T1000 (cell line): ENCODE data around the gene STPG2.

Experiments used
- DNase-seq: peaks from one replicate; lab custom pipeline; 2025; ENCODE audit warnings: mixed read lengths; lab: John Stamatoyannopoulos, UW

The STPG2 gene

DNA sequence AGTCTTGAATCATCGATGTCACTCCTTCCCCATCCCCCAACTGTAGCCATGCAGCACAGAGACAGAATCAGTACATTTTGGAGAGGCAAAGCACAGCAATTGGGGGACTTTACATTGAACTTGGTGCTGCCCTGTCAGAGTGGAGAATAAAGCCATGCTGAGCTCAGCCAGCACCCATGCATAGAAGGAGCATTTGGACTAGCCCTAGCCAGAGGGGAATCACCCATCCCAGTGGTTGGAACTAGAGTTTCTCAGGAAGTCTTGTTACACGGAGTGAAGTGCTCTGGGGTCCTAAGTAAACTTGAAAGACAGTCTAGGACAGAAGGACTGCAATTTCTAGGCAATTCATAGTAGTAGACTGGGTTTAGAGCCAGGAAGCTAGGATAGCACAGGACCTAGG, 49.6 kb downstream of the STPG2 start:
- DNase-seq: no peak

DNA sequence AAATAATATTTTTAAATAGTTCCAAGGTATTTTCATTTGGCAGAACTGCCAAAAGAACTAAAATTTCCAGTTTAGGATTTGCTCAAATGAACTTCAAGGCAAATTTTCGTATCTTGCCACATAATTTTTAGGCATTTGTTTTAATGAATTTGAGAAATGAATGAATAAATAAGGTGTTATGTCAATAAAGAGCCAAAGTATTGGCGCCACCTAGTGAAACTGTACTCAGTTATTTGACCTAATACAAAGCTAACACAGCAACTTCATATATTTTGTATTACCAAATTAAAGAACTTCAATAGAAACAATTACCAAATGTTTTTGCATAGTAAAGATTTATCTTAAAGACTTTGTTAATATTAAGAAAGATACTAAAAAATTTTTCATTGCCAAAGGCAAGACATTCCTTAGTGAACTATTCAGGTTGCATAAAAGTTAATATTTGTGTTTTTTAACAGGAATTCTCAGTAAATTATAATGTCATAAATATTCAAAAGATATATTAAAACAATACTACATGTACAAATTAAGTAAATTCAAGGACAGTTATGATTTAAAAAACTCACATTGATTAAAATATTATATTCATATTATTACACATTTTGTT, 50.3 kb downstream of the STPG2 start:
- no peak for DNase-seq

- DNase-seq: no peak
Observed at GRCh38 chr4:98081936-98082335, 61.3 kb downstream of the STPG2 start.

DNA sequence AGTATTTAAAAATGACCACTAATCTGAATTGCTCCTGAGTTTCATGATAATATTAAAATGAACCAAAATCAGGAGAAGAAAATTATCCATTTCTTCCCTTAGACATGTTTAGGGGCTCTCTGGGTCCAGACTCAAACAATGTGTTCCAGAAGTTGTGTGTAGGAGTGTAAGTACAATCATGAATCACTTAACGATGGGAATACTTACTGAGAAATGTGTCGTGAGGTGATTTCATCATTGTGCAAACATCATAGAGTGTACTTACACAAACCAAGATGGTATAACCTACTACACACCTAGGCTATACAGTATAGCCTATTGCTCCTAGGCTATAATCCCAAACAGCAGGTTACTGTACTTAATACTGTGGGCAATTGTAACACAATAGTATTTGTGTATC, 74.8 kb downstream of the STPG2 start:
- DNase-seq: no peak

DNA sequence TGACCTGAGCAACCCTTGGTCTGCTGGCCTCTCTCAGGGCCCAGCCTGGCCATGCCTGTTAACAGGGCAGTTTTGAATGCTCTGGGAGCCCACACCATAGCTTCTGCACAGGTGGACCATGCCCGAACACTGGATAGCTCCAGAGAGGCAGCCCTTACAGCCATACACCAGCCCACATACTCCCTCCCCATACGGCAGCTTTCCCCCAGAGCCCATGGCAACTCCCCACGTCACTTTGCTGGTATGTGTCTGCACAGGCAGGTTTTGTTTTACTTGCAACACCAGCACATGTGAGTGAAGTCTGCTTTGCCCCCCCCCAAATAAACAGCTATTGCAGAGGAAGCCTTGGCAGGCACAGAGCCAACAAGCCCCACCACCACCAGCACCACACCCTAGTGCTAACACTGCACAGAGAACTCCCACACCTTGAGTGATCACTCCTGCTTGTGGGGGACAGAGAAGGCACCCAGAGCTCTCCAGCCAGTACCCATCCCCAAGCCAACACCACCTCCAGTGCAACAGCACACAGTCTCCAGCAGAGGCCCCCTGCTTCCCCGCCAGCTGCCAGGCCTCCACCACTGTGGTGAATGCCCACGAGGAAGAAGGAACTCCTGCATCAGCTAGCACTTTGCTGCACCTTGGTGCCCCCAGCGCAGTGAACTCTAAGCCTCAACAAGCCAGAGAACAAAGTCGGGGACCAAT, 87.3 kb downstream of the STPG2 start:
- no peak for DNase-seq

- DNase-seq: no peak
Observed at GRCh38 chr4:98046665-98047064, 96.6 kb downstream of the STPG2 start.

DNA sequence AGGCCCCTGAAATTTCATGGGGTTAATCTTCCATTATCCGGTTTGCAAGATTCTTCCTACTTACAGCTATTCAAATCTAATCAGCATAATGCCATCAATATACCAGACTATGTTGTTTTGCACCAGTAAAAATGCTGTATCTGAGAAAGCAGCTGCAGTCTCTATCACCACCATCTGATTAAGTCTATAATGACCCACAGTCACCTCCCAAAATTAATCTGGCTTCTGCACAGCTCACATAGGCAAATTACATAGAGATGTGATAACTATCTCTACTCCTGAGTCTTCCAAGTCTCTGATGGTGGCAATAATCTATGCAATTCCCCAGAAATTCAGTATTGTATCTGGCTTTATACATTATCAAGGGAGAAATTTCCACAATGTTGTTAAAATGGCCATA, 113.2 kb downstream of the STPG2 start:
- DNase-seq: no peak

GRCh38 chr4:98027827-98028226, 115.4 kb downstream of the STPG2 start:
- no peak for DNase-seq

DNA sequence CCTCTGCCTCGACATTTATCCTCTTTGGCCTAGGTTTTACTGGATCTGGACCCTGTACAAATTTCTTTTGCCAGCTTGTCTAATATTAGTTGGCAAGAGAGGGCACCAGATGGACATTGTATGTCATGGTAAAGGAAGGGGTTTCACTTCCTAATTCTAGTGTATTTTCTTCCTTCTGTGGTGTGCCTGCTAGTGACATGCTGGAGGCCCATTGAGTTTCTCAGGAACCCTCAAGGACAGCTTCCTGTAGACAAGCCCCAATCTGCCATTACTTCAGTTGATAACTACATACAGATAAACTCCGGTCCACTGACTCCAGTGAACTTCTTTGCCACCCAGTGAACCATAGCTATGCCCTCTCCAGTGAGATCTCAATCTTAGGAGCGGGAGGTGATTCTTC, 116.9 kb downstream of the STPG2 start:
- DNase-seq: no peak

GRCh38 chr4:98006814-98007412, 136.4 kb downstream of the STPG2 start:
- no peak for DNase-seq

DNA sequence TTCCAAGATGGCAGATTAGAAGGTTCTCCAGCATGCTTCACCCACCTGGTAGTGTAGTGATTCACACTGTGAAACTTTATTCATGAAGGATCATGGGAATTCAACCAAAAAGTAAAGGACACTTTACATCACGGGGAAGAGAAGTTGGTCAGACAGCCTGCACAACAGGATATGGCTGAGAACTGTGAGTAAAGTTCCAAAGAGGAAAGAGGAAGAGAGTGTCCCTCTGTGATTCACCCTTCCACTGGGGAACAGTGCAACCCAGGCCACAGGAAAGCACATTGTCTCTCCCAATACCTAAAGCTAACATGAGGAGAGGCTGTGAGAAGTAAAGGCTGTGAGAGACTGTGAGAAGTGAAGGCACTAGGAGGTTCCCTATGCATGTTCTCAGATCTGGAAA, 137.2 kb downstream of the STPG2 start:
- no peak for DNase-seq

DNA sequence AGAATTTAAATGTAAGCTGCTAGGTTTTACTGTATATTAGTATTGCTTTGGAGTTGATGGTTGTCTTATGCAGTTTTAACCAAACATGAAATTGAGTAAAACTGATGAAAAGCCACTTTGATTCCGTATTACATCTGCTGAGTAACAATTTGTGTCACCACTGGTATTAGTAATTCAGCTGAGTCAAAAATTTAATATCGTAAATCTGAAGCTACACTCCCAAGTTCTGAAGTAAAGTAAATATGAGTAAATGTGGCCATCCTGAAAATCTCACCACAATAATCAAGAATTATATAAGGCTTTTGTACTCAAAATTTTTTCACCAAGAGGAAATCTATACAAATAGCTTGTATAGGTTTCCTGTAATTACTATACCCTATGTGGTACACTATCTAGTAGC, 142.3 kb downstream of the STPG2 start:
- no peak for DNase-seq

DNA sequence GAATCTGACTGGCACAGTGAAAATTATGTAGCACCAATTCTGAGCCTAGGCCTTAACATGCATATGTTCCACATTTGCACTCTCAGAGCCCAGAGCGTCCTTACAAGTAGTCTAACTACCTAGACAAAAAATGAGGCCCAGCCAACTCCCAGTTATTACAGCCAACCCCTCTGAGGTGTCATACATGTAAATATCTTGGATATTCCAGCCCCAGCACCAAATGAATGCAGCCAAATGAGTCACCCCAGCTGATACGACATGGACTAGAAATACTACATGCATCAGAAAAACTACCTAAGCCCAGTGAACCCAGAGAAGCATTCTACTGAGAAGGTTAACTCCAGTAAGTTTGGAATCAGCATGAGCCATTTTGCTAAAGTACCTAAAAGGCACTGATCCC, 145.1 kb downstream of the STPG2 start:
- DNase-seq: no peak

DNA sequence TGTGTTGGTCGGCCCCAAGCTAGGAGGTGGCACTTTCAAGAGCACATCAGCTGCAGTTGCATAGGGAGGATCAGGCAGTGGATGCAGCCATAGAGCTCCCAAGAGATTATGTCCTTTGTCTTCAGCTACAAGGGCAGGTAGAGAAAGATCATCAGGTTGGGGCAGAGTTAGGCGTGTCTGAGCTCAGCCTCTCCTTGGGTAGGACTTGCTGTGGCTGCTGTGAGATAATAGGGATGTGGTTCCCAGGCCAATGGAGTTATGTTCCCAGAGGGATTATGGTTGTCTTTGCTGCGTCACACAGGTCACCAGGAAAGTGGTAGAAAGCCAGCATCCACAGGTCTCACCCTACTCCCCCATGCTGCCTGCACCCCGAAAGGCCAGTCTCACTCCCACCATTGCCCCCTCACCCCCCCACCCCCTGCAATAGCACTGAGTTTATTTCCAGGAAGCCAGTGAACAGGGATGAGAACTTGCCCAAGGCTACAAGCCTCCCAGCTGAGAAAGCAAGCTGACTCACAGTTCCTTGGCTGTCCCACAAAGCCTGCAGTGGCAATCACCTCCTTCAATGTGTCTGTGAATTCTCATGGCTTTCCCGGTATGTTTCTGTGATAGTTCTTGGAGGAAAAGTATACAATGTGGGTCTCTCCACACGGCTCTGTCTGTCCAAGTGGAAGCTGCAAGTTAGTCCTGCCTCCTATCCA, 148.4 kb downstream of the STPG2 start:
- peak; percentile 15 for DNase-seq

DNA sequence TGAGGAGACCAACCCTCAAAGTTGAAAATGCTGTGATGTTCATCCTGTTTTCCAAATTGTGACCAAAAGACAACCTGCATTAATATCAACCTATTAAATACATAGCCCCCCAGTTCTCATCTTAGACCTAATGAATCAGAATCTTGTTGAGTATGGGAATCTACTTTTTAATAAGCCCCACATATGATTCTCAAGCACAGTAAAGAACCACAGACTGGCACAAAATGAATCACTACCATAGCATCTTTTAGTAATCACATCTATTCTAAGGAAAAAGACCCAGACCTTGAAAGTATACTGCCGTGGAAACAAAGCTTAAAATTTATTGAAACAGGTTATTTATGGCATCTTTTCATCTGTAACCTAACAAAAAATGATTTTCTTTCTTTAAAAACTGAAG, 152.9 kb downstream of the STPG2 start:
- DNase-seq: no peak

- no peak for DNase-seq
Observed at GRCh38 chr4:97987019-97987648, 156.1 kb downstream of the STPG2 start.

- no peak for DNase-seq
Observed at GRCh38 chr4:97984545-97985131, 158.6 kb downstream of the STPG2 start.

GRCh38 chr4:97978791-97979488, 164.3 kb downstream of the STPG2 start:
- DNase-seq: no peak

DNA sequence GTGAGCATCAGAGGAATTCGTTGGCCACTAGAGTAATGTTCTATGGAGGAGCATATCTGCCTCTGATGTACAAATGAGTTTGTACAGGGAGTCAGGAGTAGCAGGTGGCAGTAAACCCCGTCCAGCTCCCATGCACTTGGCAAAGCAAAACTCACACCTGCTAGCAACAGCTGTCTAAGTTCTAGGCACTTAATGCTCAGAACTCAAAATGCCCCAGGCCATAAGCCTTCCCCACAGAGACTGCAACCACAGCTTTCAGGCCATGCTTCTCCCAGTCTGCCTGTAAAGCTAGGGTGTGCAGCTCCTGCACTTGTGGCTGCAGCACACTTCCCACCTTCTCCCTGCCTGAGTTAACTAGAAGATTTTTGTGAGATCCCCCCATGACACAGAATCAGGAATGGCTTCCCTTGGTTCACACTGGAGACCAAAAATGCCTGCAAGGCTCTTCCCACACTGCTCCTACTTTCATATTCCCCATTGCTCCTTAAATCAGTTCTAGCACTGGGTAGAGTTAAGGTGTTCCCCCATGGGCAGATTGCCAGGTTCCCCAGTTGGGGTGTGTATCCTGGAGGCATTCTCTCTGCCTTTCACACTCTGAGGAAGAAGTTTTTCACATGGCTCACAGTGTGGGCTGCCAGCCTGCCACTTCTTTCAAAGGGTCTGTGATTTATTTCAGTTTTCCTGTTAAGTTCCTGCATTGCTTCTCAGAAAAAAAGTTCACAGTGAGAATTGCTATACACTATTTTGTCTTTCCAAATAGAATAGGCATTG, 189.9 kb downstream of the STPG2 start:
- DNase-seq: no peak

- DNase-seq: no peak
Observed at GRCh38 chr4:97952763-97953162, 190.5 kb downstream of the STPG2 start.

DNA sequence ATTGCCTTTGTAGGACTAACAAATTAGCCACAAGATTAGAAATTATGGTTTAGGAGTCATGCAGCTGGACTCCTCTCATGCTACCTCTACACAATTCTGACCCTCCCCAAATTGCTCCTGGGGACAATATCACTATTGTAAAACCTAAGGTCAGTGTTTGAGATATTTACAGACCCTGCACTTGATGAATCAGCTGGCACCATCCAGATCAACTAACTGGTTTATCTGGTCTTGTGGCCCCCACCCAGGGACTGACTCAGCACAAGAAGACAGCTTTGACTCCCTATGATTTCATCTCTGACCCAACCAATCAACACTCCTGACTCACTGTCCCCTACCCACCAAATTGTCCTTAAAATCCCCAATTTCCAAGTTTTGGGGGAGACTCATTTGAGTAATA, 192.4 kb downstream of the STPG2 start:
- no peak for DNase-seq
